Measurements from ENCODE around the gene ABTB1.

Gene ABTB1

DNA sequence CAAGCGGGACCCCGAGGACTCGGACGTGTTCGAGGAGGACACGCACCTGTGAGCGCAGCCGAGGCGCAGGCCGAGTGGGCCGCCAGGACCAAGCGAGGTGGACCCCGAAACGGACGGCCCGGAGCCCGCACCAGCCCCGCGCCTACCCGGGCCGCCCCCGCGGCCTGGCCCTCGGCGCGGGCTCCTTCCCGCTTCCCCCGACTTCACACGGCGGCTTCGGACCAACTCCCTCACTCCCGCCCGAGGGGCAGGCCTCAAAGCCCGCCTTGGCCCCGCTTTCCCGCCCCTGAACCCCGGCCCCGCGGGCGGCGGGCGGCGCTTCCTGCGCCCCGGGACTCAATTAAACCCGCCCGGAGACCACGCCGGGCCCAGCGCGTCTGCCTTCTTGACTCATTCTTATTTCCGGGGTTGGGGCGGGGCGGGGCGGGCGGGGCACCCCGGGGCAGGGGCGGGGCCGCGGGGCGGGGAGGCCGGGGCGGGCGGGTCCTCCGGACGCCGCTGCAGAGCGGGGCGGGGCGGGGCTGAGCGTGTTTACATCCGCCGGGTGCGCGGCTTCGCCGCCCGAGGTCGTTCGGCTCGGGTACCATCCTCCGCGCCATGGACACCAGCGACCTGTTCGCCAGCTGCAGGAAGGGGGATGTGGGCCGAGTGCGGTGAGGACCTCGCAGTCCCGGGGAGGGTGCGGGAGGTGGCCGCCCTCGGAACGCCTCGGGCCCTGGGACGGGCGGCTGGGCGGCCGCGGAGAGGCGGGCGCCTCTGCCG, at the start of gene ABTB1:
ABTB1 (plus strand) TSS at position 524 of the 762 bp plus-strand sequence; CDS start at position 598, 74 bp downstream.
- H3K4me1 ChIP-seq (ENCODE audit: control insufficient read depth, insufficient read depth, low read length), result peaks cover 15% of the 10 kb centered on the region
- H3K9me3 ChIP-seq (ENCODE audit: control insufficient read depth, insufficient read depth, low read depth, low read length), result no peaks in the 10 kb centered on the region
- H3K27ac ChIP-seq (ENCODE audit: low read depth, low read length), result peak within 1 kb of the TSS; percentile 62; the same call in 1 of the 2 replicates
- peak within 1 kb of the TSS; percentile 82 for H3K4me3 ChIP-seq (ENCODE audit: low read depth, low read length)
- H3K36me3 ChIP-seq (ENCODE audit: control insufficient read depth, insufficient read depth, low read length), result no peaks in the 10 kb centered on the region
- H3K9ac ChIP-seq (ENCODE audit: low read length), result peak within 1 kb of the TSS; percentile 63
- peaks cover 10% of the 10 kb centered on the region for H3K27me3 ChIP-seq (ENCODE audit: control insufficient read depth, insufficient read depth, low read length)

DNA sequence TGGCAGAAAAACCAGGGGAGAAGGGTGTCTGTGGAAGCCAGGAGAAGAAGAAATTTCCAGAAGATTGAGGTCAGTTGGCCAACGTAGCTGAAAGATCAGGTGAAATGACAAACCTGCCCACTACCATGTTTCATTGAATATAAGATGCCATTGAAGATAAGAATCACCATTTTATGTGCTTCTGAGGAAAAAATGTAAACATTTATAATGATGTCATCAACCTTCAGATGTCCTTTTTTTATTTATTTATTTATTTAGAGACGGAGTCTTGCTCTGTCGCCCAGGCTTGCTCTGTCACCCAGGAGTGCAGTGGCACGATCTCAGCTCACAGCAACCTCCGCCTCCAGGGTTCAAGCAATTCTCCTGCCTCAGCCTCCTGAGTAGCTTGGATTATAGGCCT, 48.7 kb upstream of the ABTB1 start:
- Histone ChIP-seq H3K4me1 (ENCODE audit: control insufficient read depth, insufficient read depth, low read length) (no peaks in the 10 kb centered on the region), H3K4me3 (ENCODE audit: low read depth, low read length) (no peak overlapping the region), H3K9ac (ENCODE audit: low read length) (no peak overlapping the region), H3K9me3 (ENCODE audit: control insufficient read depth, insufficient read depth, low read depth, low read length) (peaks cover 6% of the 10 kb centered on the region; the same call in 1 of the 2 replicates), H3K36me3 (ENCODE audit: control insufficient read depth, insufficient read depth, low read length) (peaks cover 41% of the 10 kb centered on the region), H3K27me3 (ENCODE audit: control insufficient read depth, insufficient read depth, low read length) (peaks cover 31% of the 10 kb centered on the region), H3K27ac (ENCODE audit: low read depth, low read length) (no peak overlapping the region)

DNA sequence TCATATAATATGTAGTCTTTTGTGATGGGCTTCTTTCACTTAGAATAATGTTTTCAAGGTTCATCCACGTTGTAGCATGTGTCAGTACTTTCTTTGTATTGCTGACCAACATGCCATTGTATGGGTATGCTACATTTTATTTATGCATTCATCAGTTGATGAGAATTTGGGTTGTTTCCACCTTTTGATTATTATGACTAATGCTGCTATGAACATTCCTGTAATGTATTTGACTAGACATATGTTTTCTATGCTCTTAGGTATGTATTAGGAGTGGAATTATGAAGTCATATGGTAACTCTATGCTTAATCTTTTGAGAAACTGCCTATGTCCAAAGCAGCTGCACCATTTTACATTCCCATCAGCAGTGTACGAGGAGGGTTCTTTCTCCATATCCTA, 46.9 kb upstream of the ABTB1 start:
- Histone ChIP-seq H3K9me3 (ENCODE audit: control insufficient read depth, insufficient read depth, low read depth, low read length) (peaks cover 6% of the 10 kb centered on the region; the same call in 1 of the 2 replicates), H3K27me3 (ENCODE audit: control insufficient read depth, insufficient read depth, low read length) (peaks cover 47% of the 10 kb centered on the region), H3K9ac (ENCODE audit: low read length) (no peak overlapping the region), H3K4me3 (ENCODE audit: low read depth, low read length) (no peak overlapping the region), H3K36me3 (ENCODE audit: control insufficient read depth, insufficient read depth, low read length) (peaks cover 24% of the 10 kb centered on the region), H3K4me1 (ENCODE audit: control insufficient read depth, insufficient read depth, low read length) (peaks cover 7% of the 10 kb centered on the region; the same call in 1 of the 2 replicates), H3K27ac (ENCODE audit: low read depth, low read length) (no peak overlapping the region)

DNA sequence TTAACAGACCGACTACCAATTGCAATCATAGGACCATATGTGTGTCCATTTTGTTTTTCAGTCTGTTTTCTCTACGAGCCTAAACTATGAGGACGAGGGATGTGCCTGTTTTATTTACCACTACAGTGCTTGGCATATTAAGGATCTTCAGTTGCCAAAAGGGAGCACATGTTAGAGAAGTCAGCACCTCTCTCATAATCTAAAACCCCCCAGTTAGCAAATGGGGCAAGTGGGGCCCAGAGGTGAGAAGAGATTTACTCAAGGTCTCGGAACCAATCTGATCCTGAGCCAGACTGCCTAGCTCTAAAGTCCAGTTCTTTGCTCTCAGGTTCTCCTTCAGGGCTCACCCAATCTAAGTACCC, 44.3 kb upstream of the ABTB1 start:
- no peaks in the 10 kb centered on the region for H3K36me3 ChIP-seq (ENCODE audit: control insufficient read depth, insufficient read depth, low read length)
- H3K4me3 ChIP-seq (ENCODE audit: low read depth, low read length), result no peak overlapping the region
- H3K9ac ChIP-seq (ENCODE audit: low read length), result no peak overlapping the region
- H3K27me3 ChIP-seq (ENCODE audit: control insufficient read depth, insufficient read depth, low read length), result peaks cover 50% of the 10 kb centered on the region
- H3K4me1 ChIP-seq (ENCODE audit: control insufficient read depth, insufficient read depth, low read length), result peaks cover 7% of the 10 kb centered on the region; the same call in 1 of the 2 replicates
- H3K9me3 ChIP-seq (ENCODE audit: control insufficient read depth, insufficient read depth, low read depth, low read length), result peaks cover 6% of the 10 kb centered on the region; the same call in 1 of the 2 replicates
- H3K27ac ChIP-seq (ENCODE audit: low read depth, low read length), result no peak overlapping the region

- H3K9ac ChIP-seq (ENCODE audit: low read length), result no peak within 1 kb of the TSS
These were observed 43.8 kb upstream of the ABTB1 start, which contains the start of gene PODXL2 for GRCh38 chr3:127628788-127629466. Gene PODXL2, plus strand, starts transcription at chr3:127629185. Its CDS starts 35 bp downstream, at chr3:127629220.

GRCh38 chr3:127629467-127630403, 43.0 kb upstream of the ABTB1 start:
- H3K27me3 ChIP-seq (ENCODE audit: control insufficient read depth, insufficient read depth, low read length), result peaks cover 50% of the 10 kb centered on the region
- peaks cover 7% of the 10 kb centered on the region; the same call in 1 of the 2 replicates for H3K4me1 ChIP-seq (ENCODE audit: control insufficient read depth, insufficient read depth, low read length)
- no peaks in the 10 kb centered on the region for H3K36me3 ChIP-seq (ENCODE audit: control insufficient read depth, insufficient read depth, low read length)
- no peak overlapping the region for H3K27ac ChIP-seq (ENCODE audit: low read depth, low read length)
- H3K9ac ChIP-seq (ENCODE audit: low read length), result no peak overlapping the region
- peaks cover 6% of the 10 kb centered on the region; the same call in 1 of the 2 replicates for H3K9me3 ChIP-seq (ENCODE audit: control insufficient read depth, insufficient read depth, low read depth, low read length)
- peak overlapping the region; percentile 72 for H3K4me3 ChIP-seq (ENCODE audit: low read depth, low read length)

More at GRCh38 chr3:127628788-127629466, 43.8 kb upstream of the ABTB1 start, which contains the start of gene PODXL2:
- Histone ChIP-seq H3K27me3 (ENCODE audit: control insufficient read depth, insufficient read depth, low read length) (peaks cover 50% of the 10 kb centered on the region), H3K36me3 (ENCODE audit: control insufficient read depth, insufficient read depth, low read length) (no peaks in the 10 kb centered on the region), H3K9me3 (ENCODE audit: control insufficient read depth, insufficient read depth, low read depth, low read length) (peaks cover 6% of the 10 kb centered on the region; the same call in 1 of the 2 replicates), H3K4me1 (ENCODE audit: control insufficient read depth, insufficient read depth, low read length) (peaks cover 7% of the 10 kb centered on the region; the same call in 1 of the 2 replicates), H3K4me3 (ENCODE audit: low read depth, low read length) (peak within 1 kb of the TSS; percentile 72), H3K27ac (ENCODE audit: low read depth, low read length) (no peak within 1 kb of the TSS)

DNA sequence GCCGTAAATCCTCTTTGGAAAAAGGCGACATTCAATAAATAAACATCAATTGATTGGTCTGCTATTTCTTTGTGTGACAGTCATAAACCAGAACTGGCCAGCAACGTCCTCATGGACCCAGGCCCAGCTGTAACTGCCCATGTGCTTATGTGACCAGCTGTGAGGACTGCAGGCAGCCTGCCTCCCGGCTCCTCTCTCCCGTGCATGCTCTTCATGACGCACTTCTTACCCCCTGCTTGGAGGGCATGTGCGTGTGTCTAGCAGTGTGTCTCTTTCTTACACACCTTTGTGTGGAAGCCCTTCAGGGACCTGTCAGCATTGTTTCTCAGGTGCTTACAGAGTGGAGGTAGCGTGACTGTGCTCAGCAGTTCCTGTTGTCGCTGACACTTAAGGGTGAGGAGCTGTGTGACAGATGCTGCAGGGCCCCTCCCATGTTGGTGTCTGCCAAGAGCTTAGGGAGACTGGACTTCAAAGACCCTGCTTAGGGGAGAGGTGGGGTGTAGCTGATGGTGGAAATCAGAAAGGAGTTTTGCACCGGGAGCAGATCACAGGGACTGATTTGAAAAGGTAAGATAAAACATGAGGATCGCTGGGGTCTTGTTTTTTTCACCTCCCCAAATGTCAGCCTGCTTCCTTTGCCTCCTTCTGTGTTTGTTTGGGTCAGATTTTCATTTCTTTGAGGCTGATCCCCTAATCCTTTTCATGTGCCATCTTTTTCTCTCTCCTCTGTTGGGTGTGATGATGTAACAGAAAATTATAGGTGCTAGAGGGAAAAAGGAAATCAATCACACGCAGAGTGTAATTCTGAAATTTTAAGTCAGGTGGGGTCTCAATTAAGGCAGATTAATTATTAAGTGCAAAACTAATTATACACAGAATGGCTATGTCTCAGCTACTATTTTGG, 41.7 kb upstream of the ABTB1 start:
- H3K9ac ChIP-seq (ENCODE audit: low read length), result no peak overlapping the region
- peaks cover 47% of the 10 kb centered on the region for H3K27me3 ChIP-seq (ENCODE audit: control insufficient read depth, insufficient read depth, low read length)
- no peaks in the 10 kb centered on the region for H3K36me3 ChIP-seq (ENCODE audit: control insufficient read depth, insufficient read depth, low read length)
- peaks cover 6% of the 10 kb centered on the region; the same call in 1 of the 2 replicates for H3K9me3 ChIP-seq (ENCODE audit: control insufficient read depth, insufficient read depth, low read depth, low read length)
- no peak overlapping the region for H3K4me3 ChIP-seq (ENCODE audit: low read depth, low read length)
- peaks cover 7% of the 10 kb centered on the region; the same call in 1 of the 2 replicates for H3K4me1 ChIP-seq (ENCODE audit: control insufficient read depth, insufficient read depth, low read length)
- no peak overlapping the region for H3K27ac ChIP-seq (ENCODE audit: low read depth, low read length)

DNA sequence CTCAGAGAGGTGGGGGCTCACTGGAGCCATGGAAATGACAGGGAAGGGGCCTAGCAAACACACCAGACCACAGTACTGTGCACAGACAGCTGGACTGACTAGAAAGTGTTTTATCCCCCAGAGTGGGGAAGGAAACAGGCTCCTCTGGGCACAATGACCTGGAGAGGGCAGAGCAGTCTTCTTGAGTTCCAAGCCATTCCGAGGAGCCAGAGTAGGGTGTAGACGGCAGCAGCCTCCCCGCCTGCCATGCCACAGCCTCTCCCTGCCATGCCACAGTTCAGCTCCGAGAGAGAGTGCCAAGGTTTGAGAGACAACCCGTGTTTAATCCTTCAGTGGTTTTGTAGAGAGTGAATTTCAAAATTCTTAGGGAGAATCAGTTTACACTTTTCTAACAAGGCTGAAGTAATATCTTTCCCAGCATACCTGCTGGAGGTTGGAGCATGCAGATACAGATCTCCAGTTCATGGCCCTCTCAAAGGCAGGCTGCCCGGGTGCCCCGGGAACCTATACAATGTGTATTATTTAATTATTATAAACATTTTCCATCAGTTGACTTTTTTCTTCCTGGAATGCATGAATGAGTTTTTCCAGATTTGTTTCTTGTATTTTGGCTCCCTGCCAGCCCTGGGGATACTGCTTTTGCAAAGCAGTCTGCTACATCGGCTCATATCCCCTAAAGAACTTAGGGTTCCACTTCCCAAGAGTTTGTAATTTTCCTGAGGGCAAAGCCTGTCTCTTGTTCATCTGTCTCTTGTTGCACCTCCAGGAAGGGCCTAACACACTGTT, 40.5 kb upstream of the ABTB1 start:
- no peak overlapping the region for H3K27ac ChIP-seq (ENCODE audit: low read depth, low read length)
- no peak overlapping the region for H3K4me3 ChIP-seq (ENCODE audit: low read depth, low read length)
- H3K27me3 ChIP-seq (ENCODE audit: control insufficient read depth, insufficient read depth, low read length), result peaks cover 35% of the 10 kb centered on the region
- peaks cover 7% of the 10 kb centered on the region; the same call in 1 of the 2 replicates for H3K4me1 ChIP-seq (ENCODE audit: control insufficient read depth, insufficient read depth, low read length)
- no peak overlapping the region for H3K9ac ChIP-seq (ENCODE audit: low read length)
- H3K9me3 ChIP-seq (ENCODE audit: control insufficient read depth, insufficient read depth, low read depth, low read length), result peaks cover 6% of the 10 kb centered on the region; the same call in 1 of the 2 replicates
- no peaks in the 10 kb centered on the region for H3K36me3 ChIP-seq (ENCODE audit: control insufficient read depth, insufficient read depth, low read length)

- Histone ChIP-seq H3K9ac (ENCODE audit: low read length) (no peak overlapping the region), H3K27me3 (ENCODE audit: control insufficient read depth, insufficient read depth, low read length) (peaks cover 16% of the 10 kb centered on the region)
These were observed 38.1 kb upstream of the ABTB1 start for GRCh38 chr3:127634653-127635052.

More at GRCh38 chr3:127634653-127635052, 38.1 kb upstream of the ABTB1 start:
- no peak overlapping the region for H3K4me3 ChIP-seq (ENCODE audit: low read depth, low read length)
- no peak overlapping the region for H3K27ac ChIP-seq (ENCODE audit: low read depth, low read length)
- no peaks in the 10 kb centered on the region for H3K36me3 ChIP-seq (ENCODE audit: control insufficient read depth, insufficient read depth, low read length)
- no peaks in the 10 kb centered on the region for H3K9me3 ChIP-seq (ENCODE audit: control insufficient read depth, insufficient read depth, low read depth, low read length)
- peaks cover 5% of the 10 kb centered on the region; the same call in 1 of the 2 replicates for H3K4me1 ChIP-seq (ENCODE audit: control insufficient read depth, insufficient read depth, low read length)

Data from HUES6 (cell line).